ENCODE measurements around the gene MSL1.
"Not testable (repeated sequence)": the region's sequence is repeated elsewhere in the genome, so short reads cannot be mapped to it uniquely, and the experiment has no call there.

MSL1 gene

DNA sequence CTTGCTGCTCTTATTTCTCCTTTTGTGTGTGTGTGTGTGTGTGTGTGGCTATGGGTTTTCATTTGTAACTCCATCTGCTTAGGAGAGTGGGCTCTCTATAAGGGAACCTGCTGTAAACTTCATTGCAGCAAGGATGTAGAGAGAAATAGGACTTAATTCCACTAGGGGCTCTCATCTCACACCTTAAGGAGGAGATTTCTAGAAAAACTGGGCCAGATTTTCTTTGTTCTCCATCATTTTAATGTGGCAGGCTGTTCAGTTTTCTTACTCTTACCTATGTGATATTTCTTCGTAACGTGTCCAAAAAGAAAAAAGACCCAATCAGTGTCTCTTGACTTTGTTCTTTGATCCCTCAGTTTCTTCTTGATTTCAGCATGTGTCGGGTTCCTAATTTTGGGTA lies 14.0 kb downstream of the MSL1 start:
- H3K4me3 ChIP-seq (ENCODE audit: low read depth, low read length): no peak overlapping the region
- TF ChIP-seq, protein P1, sequence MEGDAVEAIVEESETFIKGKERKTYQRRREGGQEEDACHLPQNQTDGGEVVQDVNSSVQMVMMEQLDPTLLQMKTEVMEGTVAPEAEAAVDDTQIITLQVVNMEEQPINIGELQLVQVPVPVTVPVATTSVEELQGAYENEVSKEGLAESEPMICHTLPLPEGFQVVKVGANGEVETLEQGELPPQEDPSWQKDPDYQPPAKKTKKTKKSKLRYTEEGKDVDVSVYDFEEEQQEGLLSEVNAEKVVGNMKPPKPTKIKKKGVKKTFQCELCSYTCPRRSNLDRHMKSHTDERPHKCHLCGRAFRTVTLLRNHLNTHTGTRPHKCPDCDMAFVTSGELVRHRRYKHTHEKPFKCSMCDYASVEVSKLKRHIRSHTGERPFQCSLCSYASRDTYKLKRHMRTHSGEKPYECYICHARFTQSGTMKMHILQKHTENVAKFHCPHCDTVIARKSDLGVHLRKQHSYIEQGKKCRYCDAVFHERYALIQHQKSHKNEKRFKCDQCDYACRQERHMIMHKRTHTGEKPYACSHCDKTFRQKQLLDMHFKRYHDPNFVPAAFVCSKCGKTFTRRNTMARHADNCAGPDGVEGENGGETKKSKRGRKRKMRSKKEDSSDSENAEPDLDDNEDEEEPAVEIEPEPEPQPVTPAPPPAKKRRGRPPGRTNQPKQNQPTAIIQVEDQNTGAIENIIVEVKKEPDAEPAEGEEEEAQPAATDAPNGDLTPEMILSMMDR (IDR thresholded peaks at IDR 0.05; ENCODE audit: low read depth, low read length, missing control alignments): no peak
- no peak for DNase-seq (ENCODE audit: low read depth)

DNA sequence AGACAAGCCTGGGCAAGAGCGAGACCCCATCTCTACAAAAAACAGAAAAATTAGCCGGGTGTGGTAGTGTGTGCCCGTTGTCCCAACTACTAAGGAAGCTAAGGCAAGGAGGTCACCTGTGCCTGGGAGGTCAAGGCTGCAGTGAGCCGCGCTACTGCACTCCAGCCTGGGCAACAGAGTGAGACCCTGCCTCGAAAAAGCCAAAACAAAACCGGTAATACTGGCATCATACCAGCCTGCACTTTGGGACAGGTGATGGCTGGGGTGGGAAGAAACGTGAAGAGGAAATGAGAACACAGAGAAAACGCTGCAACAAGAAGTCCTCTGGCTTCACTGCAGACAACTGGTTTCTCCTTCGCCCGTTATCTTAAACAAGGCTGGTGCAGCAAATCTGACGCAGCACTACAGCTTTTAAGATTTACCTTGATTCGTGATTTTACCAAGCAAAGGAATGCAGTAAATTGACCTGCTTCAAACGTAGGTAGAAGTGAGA lies 17.8 kb downstream of the MSL1 start:
- peak; percentile 21 for DNase-seq (ENCODE audit: low read depth)
- TF ChIP-seq, protein P1 (IDR thresholded peaks at IDR 0.05; ENCODE audit: low read depth, low read length, missing control alignments): no peak
- H3K4me3 ChIP-seq (ENCODE audit: low read depth, low read length): peak overlapping the region; percentile 77

DNA sequence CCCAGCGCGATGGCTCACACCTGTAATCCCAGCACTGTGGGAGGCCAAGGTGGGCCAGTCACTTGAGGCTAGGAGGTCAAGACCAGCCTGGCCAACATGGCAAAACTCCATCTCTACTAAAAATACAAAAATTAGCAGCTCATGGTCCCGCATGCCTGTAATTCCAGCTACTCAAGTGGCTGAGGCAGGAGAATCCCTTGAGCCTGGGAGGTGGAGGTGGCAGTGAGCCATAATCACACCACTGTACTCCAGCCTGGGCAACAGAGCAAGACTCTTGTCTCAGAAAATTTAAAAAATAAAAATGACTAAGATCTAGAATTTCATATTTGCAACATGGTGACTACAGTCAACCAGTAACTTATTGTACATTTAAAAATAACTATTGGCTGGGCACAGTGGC lies 21.4 kb downstream of the MSL1 start:
- DNase-seq (ENCODE audit: low read depth); H3K4me3 ChIP-seq (ENCODE audit: low read depth, low read length): not testable (repeated sequence)

DNA sequence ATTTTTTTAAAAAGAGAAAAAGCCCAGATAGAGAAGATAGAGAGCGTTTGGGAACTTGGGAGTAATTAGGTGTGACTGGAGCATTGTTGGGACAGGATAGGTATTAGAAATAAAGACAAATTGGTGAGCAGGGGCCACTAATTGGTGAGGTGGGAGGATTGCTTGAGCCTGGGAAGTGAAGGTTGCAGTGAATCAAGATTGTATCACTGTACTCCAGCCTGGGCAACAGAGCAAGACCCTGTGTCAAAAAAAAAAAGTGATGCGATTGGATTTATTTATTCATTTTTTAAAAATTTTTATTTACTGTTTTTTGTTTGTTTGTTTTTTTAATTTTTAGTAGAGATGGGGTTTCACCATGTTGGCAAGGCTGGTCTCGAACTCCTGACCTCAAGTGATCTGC lies 23.7 kb downstream of the MSL1 start:
- TF ChIP-seq, protein P1 (IDR thresholded peaks at IDR 0.05; ENCODE audit: low read depth, low read length, missing control alignments): no peak
- H3K4me3 ChIP-seq (ENCODE audit: low read depth, low read length): no peak overlapping the region
- DNase-seq (ENCODE audit: low read depth): no peak

DNA sequence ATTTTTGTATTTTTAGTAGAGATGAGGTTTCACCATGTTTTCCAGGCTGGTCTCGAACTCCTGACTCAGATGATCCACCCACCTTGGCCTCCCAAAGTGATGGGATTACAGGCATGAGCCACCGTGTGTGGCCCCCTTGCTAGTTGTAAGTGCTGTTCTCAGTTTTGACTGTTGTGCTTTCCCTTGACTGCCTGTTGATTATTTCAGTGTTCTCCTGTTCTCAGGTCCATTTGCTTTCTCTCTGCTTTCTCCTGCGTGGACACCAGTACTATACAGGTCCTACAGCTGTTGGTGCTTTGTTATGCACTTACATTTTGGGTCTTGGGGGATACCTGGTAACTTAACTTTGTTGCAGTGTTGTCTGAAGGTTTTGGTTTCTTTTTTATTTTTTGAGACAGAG lies 26.8 kb downstream of the MSL1 start:
- TF ChIP-seq, protein P1 (IDR thresholded peaks at IDR 0.05; ENCODE audit: low read depth, low read length, missing control alignments): no peak
- H3K4me3 ChIP-seq (ENCODE audit: low read depth, low read length): no peak overlapping the region
- no peak for DNase-seq (ENCODE audit: low read depth)

DNA sequence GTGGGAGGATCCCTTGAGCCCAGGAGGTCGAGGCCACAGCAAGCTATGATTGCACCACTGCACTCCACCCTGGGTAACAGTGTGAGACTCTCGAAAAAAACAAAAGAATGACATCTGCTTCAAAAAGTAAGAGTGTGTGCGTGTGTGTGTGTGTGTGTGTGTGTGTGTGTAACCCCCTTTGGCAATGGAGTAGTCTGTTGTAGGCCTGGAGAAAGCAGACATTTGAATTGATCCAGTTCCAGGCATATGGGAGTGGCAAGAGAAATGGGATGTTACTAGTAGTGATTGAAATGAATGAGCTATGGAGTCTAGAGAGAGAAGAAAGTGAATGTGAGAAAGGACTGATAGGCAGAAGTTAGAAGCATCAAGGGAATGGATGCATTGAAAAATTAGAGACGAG lies 28.5 kb downstream of the MSL1 start:
- TF ChIP-seq, protein P1 (IDR thresholded peaks at IDR 0.05; ENCODE audit: low read depth, low read length, missing control alignments): no peak
- DNase-seq (ENCODE audit: low read depth): no peak
- no peak overlapping the region for H3K4me3 ChIP-seq (ENCODE audit: low read depth, low read length)

DNA sequence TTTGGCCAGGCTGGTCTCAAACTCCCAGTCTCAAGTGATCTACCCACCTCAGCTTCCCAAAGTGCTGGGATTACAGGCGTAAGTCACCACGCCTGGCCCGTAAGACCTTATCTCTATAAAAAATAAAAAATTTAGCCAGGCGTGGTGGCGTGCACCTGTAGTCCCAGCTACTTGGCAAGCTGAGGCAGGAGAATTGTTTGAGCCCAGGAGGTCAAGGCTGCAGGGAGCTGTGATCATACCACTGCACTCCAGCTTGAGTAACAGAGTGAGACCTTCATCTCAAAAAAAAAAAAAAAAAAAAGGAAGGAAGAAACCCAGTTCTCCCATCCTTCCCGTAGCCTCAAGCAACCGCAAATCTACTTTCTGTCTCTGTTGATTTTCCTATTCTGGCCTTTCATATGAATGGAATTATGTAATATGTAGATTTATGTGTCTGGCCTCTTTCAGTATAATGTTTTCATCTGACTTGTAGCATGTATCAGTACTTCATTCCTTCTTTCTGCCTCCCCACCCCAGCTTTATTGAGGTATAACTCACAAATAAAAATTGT lies 29.7 kb downstream of the MSL1 start:
- no peak overlapping the region for H3K4me3 ChIP-seq (ENCODE audit: low read depth, low read length)
- TF ChIP-seq, protein P1 (IDR thresholded peaks at IDR 0.05; ENCODE audit: low read depth, low read length, missing control alignments): no peak
- DNase-seq (ENCODE audit: low read depth): no peak
